ENCODE results near the gene IL1R1.

The IL1R1 gene

DNA sequence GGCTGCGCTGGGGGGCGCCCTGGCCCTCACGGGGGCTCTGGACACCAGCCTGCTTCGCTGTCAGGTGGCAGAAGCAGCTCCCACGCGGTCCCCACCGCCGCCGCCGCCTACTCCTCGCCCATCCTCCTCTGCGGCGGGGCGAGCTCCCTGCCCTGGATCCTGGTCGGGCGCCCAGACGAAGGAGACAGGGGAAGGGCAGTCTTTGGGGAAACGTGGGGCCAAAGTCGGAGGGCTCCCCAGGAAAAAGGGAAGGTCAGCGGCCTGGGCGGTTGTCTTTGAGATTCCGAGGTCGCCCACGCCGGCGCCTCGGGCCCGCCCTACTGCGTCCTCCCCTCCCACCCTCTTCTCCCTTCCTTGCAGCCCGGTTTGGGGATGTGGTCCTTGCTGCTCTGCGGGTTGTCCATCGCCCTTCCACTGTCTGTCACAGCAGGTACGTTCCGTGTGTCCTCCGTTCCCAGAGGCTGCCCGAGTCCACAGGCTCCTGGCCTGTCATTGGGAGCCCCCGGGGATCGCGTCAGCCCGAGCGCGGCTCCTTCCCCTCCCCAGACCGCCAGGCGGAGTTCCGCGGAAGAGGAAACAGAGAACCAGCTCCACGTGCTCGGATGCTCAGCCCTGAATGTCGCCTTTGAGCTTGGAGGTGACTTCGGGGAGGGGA is 45.1 kb downstream of the IL1R1 start:
- FAIRE-seq, result no peak
- TF ChIP-seq SPI1 (IDR thresholded peaks at IDR 0.05; ENCODE audit: low read depth, low read length), result no peak
- no peak for TF ChIP-seq PAX5 (IDR thresholded peaks at IDR 0.05; ENCODE audit: insufficient read depth, low read length, severe bottlenecking)
- no peak for TF ChIP-seq POLR2A (IDR thresholded peaks at IDR 0.05; ENCODE audit: low read depth, low read length)
- no peak for TF ChIP-seq TAF1 (IDR thresholded peaks at IDR 0.05; ENCODE audit: low read depth, low read length)
- TF ChIP-seq POLR2AphosphoS5 (IDR thresholded peaks at IDR 0.05; ENCODE audit: low read depth, low read length), result no peak
- TF ChIP-seq POU2F2 (IDR thresholded peaks at IDR 0.05; ENCODE audit: low read depth, low read length), result no peak
- no peak for DNase-seq (ENCODE audit: insufficient read length, low spot score)

- DNase-seq (ENCODE audit: insufficient read length, low spot score) (no peak), FAIRE-seq (no peak)
- TF ChIP-seq POLR2A (IDR thresholded peaks at IDR 0.05; ENCODE audit: low read depth, low read length) (no peak), TAF1 (IDR thresholded peaks at IDR 0.05; ENCODE audit: low read depth, low read length) (no peak), PAX5 (IDR thresholded peaks at IDR 0.05; ENCODE audit: insufficient read depth, low read length, severe bottlenecking) (no peak), POU2F2 (IDR thresholded peaks at IDR 0.05; ENCODE audit: low read depth, low read length) (no peak), POLR2AphosphoS5 (IDR thresholded peaks at IDR 0.05; ENCODE audit: low read depth, low read length) (no peak), SPI1 (IDR thresholded peaks at IDR 0.05; ENCODE audit: low read depth, low read length) (no peak)
These were observed 48.0 kb downstream of the IL1R1 start for GRCh38 chr2:102190430-102191107.

DNA sequence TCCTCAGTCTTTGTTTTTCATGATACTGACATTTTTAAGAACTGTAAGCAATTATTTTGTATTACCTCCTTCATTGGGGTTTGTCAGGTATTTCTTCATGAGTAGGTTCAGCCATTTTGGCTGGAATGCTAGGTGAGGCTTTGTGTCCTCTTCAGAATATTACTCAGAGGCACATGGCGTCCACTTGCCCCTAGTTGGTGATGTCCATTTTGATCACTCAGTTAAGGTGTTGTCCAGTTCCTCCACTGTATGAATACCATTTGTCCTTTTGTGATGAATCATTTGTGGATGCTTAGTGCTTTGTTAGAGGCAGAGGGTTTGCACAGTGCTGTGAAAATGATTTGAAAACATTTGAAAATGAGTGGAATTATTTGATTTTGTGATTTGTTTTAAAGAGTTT is 49.0 kb downstream of the IL1R1 start:
- no peak for FAIRE-seq
- TF ChIP-seq TAF1 (IDR thresholded peaks at IDR 0.05; ENCODE audit: low read depth, low read length), result no peak
- no peak for TF ChIP-seq SPI1 (IDR thresholded peaks at IDR 0.05; ENCODE audit: low read depth, low read length)
- no peak for TF ChIP-seq POU2F2 (IDR thresholded peaks at IDR 0.05; ENCODE audit: low read depth, low read length)
- no peak for TF ChIP-seq POLR2AphosphoS5 (IDR thresholded peaks at IDR 0.05; ENCODE audit: low read depth, low read length)
- TF ChIP-seq POLR2A (IDR thresholded peaks at IDR 0.05; ENCODE audit: low read depth, low read length), result no peak
- no peak for TF ChIP-seq PAX5 (IDR thresholded peaks at IDR 0.05; ENCODE audit: insufficient read depth, low read length, severe bottlenecking)
- DNase-seq (ENCODE audit: insufficient read length, low spot score), result no peak

- DNase-seq (ENCODE audit: insufficient read length, low spot score) (no peak), FAIRE-seq (no peak)
- TF ChIP-seq POU2F2 (IDR thresholded peaks at IDR 0.05; ENCODE audit: low read depth, low read length) (no peak), PAX5 (IDR thresholded peaks at IDR 0.05; ENCODE audit: insufficient read depth, low read length, severe bottlenecking) (no peak), TAF1 (IDR thresholded peaks at IDR 0.05; ENCODE audit: low read depth, low read length) (no peak), POLR2AphosphoS5 (IDR thresholded peaks at IDR 0.05; ENCODE audit: low read depth, low read length) (no peak), SPI1 (IDR thresholded peaks at IDR 0.05; ENCODE audit: low read depth, low read length) (no peak), POLR2A (IDR thresholded peaks at IDR 0.05; ENCODE audit: low read depth, low read length) (no peak)
These were observed 50.5 kb downstream of the IL1R1 start for GRCh38 chr2:102193074-102193473.

- FAIRE-seq, result no peak
- DNase-seq (ENCODE audit: insufficient read length, low spot score), result no peak
- TF ChIP-seq POU2F2 (IDR thresholded peaks at IDR 0.05; ENCODE audit: low read depth, low read length) (no peak), TAF1 (IDR thresholded peaks at IDR 0.05; ENCODE audit: low read depth, low read length) (no peak), SPI1 (IDR thresholded peaks at IDR 0.05; ENCODE audit: low read depth, low read length) (no peak), PAX5 (IDR thresholded peaks at IDR 0.05; ENCODE audit: insufficient read depth, low read length, severe bottlenecking) (no peak), POLR2A (IDR thresholded peaks at IDR 0.05; ENCODE audit: low read depth, low read length) (no peak), POLR2AphosphoS5 (IDR thresholded peaks at IDR 0.05; ENCODE audit: low read depth, low read length) (no peak)
These were observed 52.2 kb downstream of the IL1R1 start for GRCh38 chr2:102194609-102195268.

GRCh38 chr2:102197389-102198137 is 55.0 kb downstream of the IL1R1 start:
- no peak for TF ChIP-seq SPI1 (IDR thresholded peaks at IDR 0.05; ENCODE audit: low read depth, low read length)
- no peak for TF ChIP-seq TAF1 (IDR thresholded peaks at IDR 0.05; ENCODE audit: low read depth, low read length)
- TF ChIP-seq POLR2A (IDR thresholded peaks at IDR 0.05; ENCODE audit: low read depth, low read length), result no peak
- no peak for TF ChIP-seq PAX5 (IDR thresholded peaks at IDR 0.05; ENCODE audit: insufficient read depth, low read length, severe bottlenecking)
- no peak for TF ChIP-seq POU2F2 (IDR thresholded peaks at IDR 0.05; ENCODE audit: low read depth, low read length)
- TF ChIP-seq POLR2AphosphoS5 (IDR thresholded peaks at IDR 0.05; ENCODE audit: low read depth, low read length), result no peak
- DNase-seq (ENCODE audit: insufficient read length, low spot score) (no peak), FAIRE-seq (no peak)

- DNase-seq (ENCODE audit: insufficient read length, low spot score) (no peak), FAIRE-seq (no peak)
- no peak for TF ChIP-seq SPI1 (IDR thresholded peaks at IDR 0.05; ENCODE audit: low read depth, low read length)
- TF ChIP-seq POLR2A (IDR thresholded peaks at IDR 0.05; ENCODE audit: low read depth, low read length), result no peak
- no peak for TF ChIP-seq TAF1 (IDR thresholded peaks at IDR 0.05; ENCODE audit: low read depth, low read length)
- no peak for TF ChIP-seq POU2F2 (IDR thresholded peaks at IDR 0.05; ENCODE audit: low read depth, low read length)
- no peak for TF ChIP-seq POLR2AphosphoS5 (IDR thresholded peaks at IDR 0.05; ENCODE audit: low read depth, low read length)
- no peak for TF ChIP-seq PAX5 (IDR thresholded peaks at IDR 0.05; ENCODE audit: insufficient read depth, low read length, severe bottlenecking)
These were observed 58.0 kb downstream of the IL1R1 start for GRCh38 chr2:102200539-102200938.

DNA sequence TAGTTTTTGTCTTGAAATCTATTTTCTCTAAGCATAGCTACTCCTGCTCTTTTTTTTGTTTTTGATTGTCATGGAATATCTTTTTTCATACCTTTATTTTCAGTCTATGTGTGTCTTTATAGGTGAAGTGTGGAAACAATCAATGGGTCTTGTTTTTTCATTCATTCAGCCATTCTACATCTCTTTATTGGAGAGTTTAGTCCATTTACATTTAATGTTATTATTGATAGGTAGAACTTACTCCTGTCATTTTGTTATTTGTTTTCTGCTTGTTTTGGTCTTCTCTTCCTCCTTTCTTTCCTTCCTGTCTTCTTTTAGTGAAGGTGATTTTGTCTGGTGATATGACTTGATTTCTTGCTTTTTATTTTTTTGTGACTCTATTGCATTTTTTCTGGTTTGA is 62.1 kb downstream of the IL1R1 start:
- no peak for DNase-seq (ENCODE audit: insufficient read length, low spot score)
- TF ChIP-seq POU2F2 (IDR thresholded peaks at IDR 0.05; ENCODE audit: low read depth, low read length), result no peak
- TF ChIP-seq TAF1 (IDR thresholded peaks at IDR 0.05; ENCODE audit: low read depth, low read length), result no peak
- TF ChIP-seq SPI1 (IDR thresholded peaks at IDR 0.05; ENCODE audit: low read depth, low read length), result no peak
- TF ChIP-seq POLR2AphosphoS5 (IDR thresholded peaks at IDR 0.05; ENCODE audit: low read depth, low read length), result no peak
- FAIRE-seq, result no peak

Data from GM12891 (cell line).